GM23338 (cell line): ENCODE data around the gene MYG1.

Source experiments
- CREB1 ChIP-seq: fragments of 250-450 bp; sonication (Bioruptor Pico); IDR thresholded peaks from 2 replicates; pipeline ENCODE4 v1.5.0; 2020; ENCODE audit warnings: low read depth, mild to moderate bottlenecking, moderate library complexity
- CTCF ChIP-seq, 2 experiments: fragments of 200-600 bp in 1 of 2; sonication (generic) in 1 of 2; conservative IDR thresholded peaks; 2 replicates each; pipeline versions ENCODE4 v1.5.1 to v1.6.1; 2016 to 2017; ENCODE audit warnings: antibody characterized with exemption in 2 of 2, low read depth in 2 of 2, mild to moderate bottlenecking in 2 of 2, moderate library complexity in 1 of 2
- ETS1 ChIP-seq: IDR thresholded peaks from 2 replicates; pipeline ENCODE4 v1.6.1; 2016; ENCODE audit warnings: antibody characterized with exemption
- EZH2 ChIP-seq: fragments of 200-600 bp; sonication (generic); IDR thresholded peaks from one replicate; pipeline ENCODE4 v1.8.0; 2017; ENCODE audit warnings: antibody characterized with exemption, mild to moderate bottlenecking, low read depth; ENCODE audit not compliant: unreplicated experiment
- EZH2phosphoT487 ChIP-seq: fragments of 200-600 bp; sonication (generic); IDR thresholded peaks from one replicate; pipeline ENCODE4 v1.8.1; 2018; ENCODE audit warnings: antibody characterized with exemption; ENCODE audit not compliant: unreplicated experiment
- JUNB ChIP-seq: IDR thresholded peaks from one replicate; pipeline ENCODE4 v1.6.1; 2016; ENCODE audit warnings: antibody characterized with exemption; ENCODE audit not compliant: unreplicated experiment
- NANOG ChIP-seq: IDR thresholded peaks from 2 replicates; pipeline ENCODE4 v1.6.1; 2016; ENCODE audit warnings: antibody characterized with exemption, borderline replicate concordance
- POLR2AphosphoS5 ChIP-seq: IDR thresholded peaks from 2 replicates; pipeline ENCODE4 v1.6.1; 2016; ENCODE audit warnings: antibody characterized with exemption, low read depth
- REST ChIP-seq: IDR thresholded peaks from one replicate; pipeline ENCODE4 v1.6.1; 2018; ENCODE audit warnings: antibody characterized with exemption; ENCODE audit not compliant: unreplicated experiment
- STAT1 ChIP-seq: IDR thresholded peaks from one replicate; pipeline ENCODE4 v1.6.1; 2016; ENCODE audit warnings: antibody characterized with exemption; ENCODE audit not compliant: unreplicated experiment
- ZNF114 ChIP-seq: fragments of 250-450 bp; sonication (Bioruptor Pico); IDR thresholded peaks from 2 replicates; pipeline ENCODE4 v1.5.0; 2020; ENCODE audit warnings: mild to moderate bottlenecking, moderate library complexity
- ZNF331 ChIP-seq: fragments of 250-450 bp; sonication (Bioruptor Pico); IDR thresholded peaks from 2 replicates; pipeline ENCODE4 v1.5.0; 2020; ENCODE audit warnings: low read depth, mild to moderate bottlenecking, moderate library complexity

- TF ChIP-seq CTCF (conservative IDR thresholded peaks at IDR 0.05; ENCODE audit: low read depth in 2 of 2) (no peak), EZH2 (no peak), STAT1 (no peak), REST (no peak), ETS1 (no peak), EZH2phosphoT487 (no peak), CREB1 (CRISPR knock-in tag) (no peak), POLR2AphosphoS5 (no peak), ZNF114 (CRISPR knock-in tag) (no peak), ZNF331 (CRISPR knock-in tag) (no peak), JUNB (no peak), NANOG (no peak)
These were observed 19.5 kb upstream of the MYG1 start for GRCh38 chr12:53279888-53280498.
